OCI-LY1 (cell line): Measurements from ENCODE around the gene RNF151.
"Not testable (repeated sequence)": the region's sequence is repeated elsewhere in the genome, so short reads cannot be mapped to it uniquely, and the experiment has no call there.

Experiments
- H2AFZ ChIP-seq: fragments of 200-600 bp; sonication (generic), shearing (Covaris generic); 2 replicates; pipeline ENCODE4 v1.6.0; 2014; ENCODE audit warnings: antibody characterized with exemption, mild to moderate bottlenecking, low read length
- H3F3A ChIP-seq: fragments of 200-600 bp; sonication (generic), shearing (Covaris generic); 2 replicates; pipeline ENCODE4 v1.6.0; 2014; ENCODE audit warnings: mild to moderate bottlenecking, antibody characterized with exemption, low read length, moderate library complexity; ENCODE audit not compliant: insufficient read depth
- H3K27ac ChIP-seq: fragments of 200-600 bp; sonication (generic); 2 replicates; pipeline ENCODE4 v1.5.1; 2014; ENCODE audit warnings: low read length, mixed run types, mild to moderate bottlenecking, low read depth; ENCODE audit not compliant: poor library complexity, severe bottlenecking
- H3K27me3 ChIP-seq: fragments of 200-600 bp; sonication (generic); 2 replicates; pipeline ENCODE4 v1.6.0; 2014; ENCODE audit warnings: antibody characterized with exemption, mild to moderate bottlenecking, low read length, moderate library complexity; ENCODE audit not compliant: insufficient read depth
- H3K36me3 ChIP-seq: fragments of 200-600 bp; sonication (generic); 2 replicates; pipeline ENCODE4 v1.6.1; 2014; ENCODE audit warnings: mild to moderate bottlenecking, antibody characterized with exemption, low read length, moderate library complexity, mixed read lengths; ENCODE audit not compliant: insufficient read depth
- H3K4me1 ChIP-seq: fragments of 200-600 bp; sonication (generic); 2 replicates; pipeline ENCODE4 v1.5.1; 2014; ENCODE audit warnings: mild to moderate bottlenecking, low read length, moderate library complexity; ENCODE audit not compliant: insufficient read depth, severe bottlenecking
- H3K4me2 ChIP-seq: fragments of 200-600 bp; sonication (generic), shearing (Covaris generic); 2 replicates; pipeline ENCODE4 v1.6.1; 2014; ENCODE audit warnings: low read length
- H3K4me3 ChIP-seq: fragments of 200-600 bp; sonication (generic); 2 replicates; pipeline ENCODE4 v1.5.1; 2014; ENCODE audit warnings: low read length, low read depth, mild to moderate bottlenecking, mixed read lengths; ENCODE audit not compliant: poor library complexity, severe bottlenecking
- H3K79me2 ChIP-seq: fragments of 200-600 bp; shearing (Covaris generic); 2 replicates; pipeline ENCODE4 v1.6.1; 2016; ENCODE audit warnings: mixed run types, low read length, mixed read lengths; ENCODE audit not compliant: insufficient read depth
- H3K9ac ChIP-seq: fragments of 200-600 bp; sonication (generic), shearing (Covaris generic); 2 replicates; pipeline ENCODE4 v1.6.1; 2014; ENCODE audit warnings: mild to moderate bottlenecking, low read length, mixed read lengths
- H3K9me2 ChIP-seq: fragments of 200-600 bp; sonication (generic), shearing (Covaris generic); 2 replicates; pipeline ENCODE4 v1.6.1; 2014; ENCODE audit warnings: low read depth, mild to moderate bottlenecking, low read length, mixed read lengths
- H3K9me3 ChIP-seq: fragments of 200-600 bp; shearing (Covaris generic); 2 replicates; pipeline ENCODE4 v1.6.1; 2014; ENCODE audit warnings: low read length, mixed read lengths
- H4K20me1 ChIP-seq: fragments of 200-600 bp; sonication (generic), shearing (Covaris generic); 2 replicates; pipeline ENCODE4 v1.6.0; 2016; ENCODE audit warnings: mild to moderate bottlenecking, low read length; ENCODE audit not compliant: insufficient read depth
- EZH2 ChIP-seq: fragments of 200-600 bp; sonication (generic), shearing (Covaris generic); IDR thresholded peaks from 2 replicates; pipeline ENCODE4 v1.8.0; 2017; ENCODE audit warnings: borderline replicate concordance, mixed run types, mild to moderate bottlenecking, antibody characterized with exemption, low read length, moderate library complexity, mixed read lengths
- TF ChIP-seq, protein P1 (sequence below): fragments of 200-600 bp; sonication (generic), shearing (Covaris generic); IDR thresholded peaks from 2 replicates; pipeline ENCODE4 v1.5.1; 2017; ENCODE audit warnings: mild to moderate bottlenecking, antibody characterized with exemption, low read length, moderate library complexity, mixed read lengths

The RNF151 gene

DNA sequence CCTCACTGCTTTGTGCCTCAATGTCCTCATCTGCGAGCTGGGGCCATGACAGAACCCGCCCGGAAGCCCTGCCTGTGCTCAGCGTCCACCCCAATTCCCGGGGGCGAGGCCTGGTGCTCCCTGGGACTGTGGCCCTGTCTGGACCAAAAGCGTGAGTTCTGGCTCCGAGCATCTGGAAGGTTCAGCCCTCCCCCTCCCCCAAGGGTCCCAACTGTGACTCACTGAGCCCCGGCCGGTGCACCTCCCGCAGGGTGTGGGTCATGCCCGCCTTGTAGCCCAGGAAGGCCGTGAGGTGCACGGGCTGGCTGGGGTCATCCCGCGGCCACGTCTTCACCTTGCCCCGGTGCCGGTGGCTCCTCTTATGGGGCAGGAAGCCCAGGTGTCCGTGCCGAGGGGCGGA lies 12.9 kb upstream of the RNF151 start:
- Histone ChIP-seq H3K9ac (no peak overlapping the region), H3F3A (no peaks in the 10 kb centered on the region), H3K9me2 (no peaks in the 10 kb centered on the region), H3K9me3 (no peaks in the 10 kb centered on the region), H3K4me3 (no peak overlapping the region), H3K27me3 (peaks cover 12% of the 10 kb centered on the region), H3K27ac (no peak overlapping the region), H3K36me3 (no peaks in the 10 kb centered on the region), H3K4me1 (no peaks in the 10 kb centered on the region), H4K20me1 (no peaks in the 10 kb centered on the region), H3K79me2 (no peaks in the 10 kb centered on the region), H2AFZ (no peak overlapping the region), H3K4me2 (no peak overlapping the region)
- TF ChIP-seq, protein P1, sequence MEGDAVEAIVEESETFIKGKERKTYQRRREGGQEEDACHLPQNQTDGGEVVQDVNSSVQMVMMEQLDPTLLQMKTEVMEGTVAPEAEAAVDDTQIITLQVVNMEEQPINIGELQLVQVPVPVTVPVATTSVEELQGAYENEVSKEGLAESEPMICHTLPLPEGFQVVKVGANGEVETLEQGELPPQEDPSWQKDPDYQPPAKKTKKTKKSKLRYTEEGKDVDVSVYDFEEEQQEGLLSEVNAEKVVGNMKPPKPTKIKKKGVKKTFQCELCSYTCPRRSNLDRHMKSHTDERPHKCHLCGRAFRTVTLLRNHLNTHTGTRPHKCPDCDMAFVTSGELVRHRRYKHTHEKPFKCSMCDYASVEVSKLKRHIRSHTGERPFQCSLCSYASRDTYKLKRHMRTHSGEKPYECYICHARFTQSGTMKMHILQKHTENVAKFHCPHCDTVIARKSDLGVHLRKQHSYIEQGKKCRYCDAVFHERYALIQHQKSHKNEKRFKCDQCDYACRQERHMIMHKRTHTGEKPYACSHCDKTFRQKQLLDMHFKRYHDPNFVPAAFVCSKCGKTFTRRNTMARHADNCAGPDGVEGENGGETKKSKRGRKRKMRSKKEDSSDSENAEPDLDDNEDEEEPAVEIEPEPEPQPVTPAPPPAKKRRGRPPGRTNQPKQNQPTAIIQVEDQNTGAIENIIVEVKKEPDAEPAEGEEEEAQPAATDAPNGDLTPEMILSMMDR: no peak
- no peak for TF ChIP-seq EZH2

DNA sequence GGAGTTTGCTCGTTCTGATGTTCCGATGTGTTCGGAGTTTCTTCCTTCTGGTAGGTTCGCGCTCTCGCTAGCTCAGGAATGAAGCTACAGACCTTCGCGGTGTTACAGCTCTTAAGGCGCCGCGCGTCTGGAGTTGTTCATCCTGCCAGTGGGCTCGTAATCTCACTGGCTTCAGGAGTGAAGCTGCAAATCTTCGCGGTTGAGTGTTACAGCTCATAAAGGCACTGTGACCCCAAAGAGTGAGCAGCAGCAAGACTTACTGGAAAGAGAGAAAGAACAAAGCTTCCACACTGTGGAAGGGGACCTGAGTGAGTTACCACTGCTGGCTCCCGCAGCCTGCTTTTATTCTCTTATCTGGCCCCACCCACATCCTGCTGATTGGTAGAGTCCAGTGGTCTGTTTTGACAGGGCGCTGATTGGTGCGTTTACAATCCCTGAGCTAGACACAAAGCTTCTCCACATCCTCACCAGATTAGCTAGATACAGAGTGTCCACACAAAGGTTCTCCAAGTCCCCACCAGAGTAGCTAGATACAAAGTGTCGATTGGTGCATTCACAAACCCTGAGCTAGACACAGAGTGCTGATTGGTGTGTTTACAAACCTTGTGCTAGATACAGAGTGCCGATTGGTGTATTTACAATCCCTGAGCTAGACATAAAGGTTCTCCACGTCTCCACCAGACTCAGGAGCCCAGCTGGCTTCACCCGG lies 9.1 kb upstream of the RNF151 start:
- H3K4me1 ChIP-seq: peaks cover 27% of the 10 kb centered on the region
- peaks cover 16% of the 10 kb centered on the region for H3K36me3 ChIP-seq
- not testable (repeated sequence) for H4K20me1 ChIP-seq, H3K27me3 ChIP-seq, H3K9ac ChIP-seq, H3K27ac ChIP-seq, H3K4me2 ChIP-seq, H3K79me2 ChIP-seq, H3K9me3 ChIP-seq, H3K4me3 ChIP-seq, H3K9me2 ChIP-seq, H2AFZ ChIP-seq
- peaks cover 12% of the 10 kb centered on the region for H3F3A ChIP-seq

DNA sequence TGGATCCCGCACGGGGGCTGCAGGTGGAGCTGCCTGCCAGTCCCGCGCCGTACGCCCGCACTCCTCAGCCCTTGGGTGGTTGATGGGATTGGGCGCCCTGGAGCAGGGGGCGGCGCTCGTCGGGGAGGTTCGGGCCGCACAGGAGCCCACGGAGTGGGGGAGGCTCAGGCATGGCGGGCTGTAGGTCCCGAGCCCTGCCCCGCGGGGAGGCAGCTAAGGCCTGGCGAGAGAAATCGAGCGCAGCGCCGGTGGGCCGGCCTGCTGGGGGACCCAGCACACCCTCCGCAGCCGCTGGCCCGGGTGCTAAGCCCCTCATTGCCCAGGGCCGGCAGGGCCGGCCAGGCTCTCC lies 8.5 kb upstream of the RNF151 start:
- Histone ChIP-seq H3F3A (peaks cover 12% of the 10 kb centered on the region), H3K4me1 (peaks cover 33% of the 10 kb centered on the region), H3K36me3 (peaks cover 21% of the 10 kb centered on the region)
- H3K27me3 ChIP-seq, H3K9me2 ChIP-seq, H3K9ac ChIP-seq, H3K27ac ChIP-seq, H3K4me3 ChIP-seq, H3K9me3 ChIP-seq, H3K79me2 ChIP-seq, H3K4me2 ChIP-seq, H4K20me1 ChIP-seq, H2AFZ ChIP-seq: not testable (repeated sequence)

DNA sequence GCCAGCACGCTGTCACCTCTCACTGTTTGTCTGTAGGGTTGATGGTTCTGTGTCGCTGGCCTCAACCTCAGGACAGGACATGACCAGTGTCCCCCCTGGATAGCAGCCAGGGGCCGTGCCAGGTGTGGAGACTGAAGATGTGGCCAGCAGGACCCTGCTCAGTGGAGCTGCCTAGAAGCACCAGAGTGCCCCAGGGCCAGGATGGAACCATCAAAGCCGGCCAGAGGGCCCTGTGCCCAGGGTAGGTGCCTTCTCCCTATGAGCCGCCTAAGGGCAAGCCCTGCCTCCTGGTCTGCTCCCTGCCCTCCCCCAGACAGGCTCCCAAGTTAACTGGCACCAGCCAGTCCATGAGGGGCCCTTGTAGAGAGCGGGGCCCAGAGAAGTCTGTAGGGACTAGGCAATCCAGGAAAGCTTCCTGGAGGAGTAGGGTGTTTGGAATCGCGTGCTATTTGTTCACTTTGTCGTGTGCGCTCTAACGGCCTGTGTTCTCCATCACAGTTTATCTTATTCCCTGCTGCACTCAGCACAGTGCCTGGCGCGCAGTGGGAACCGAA lies 7.9 kb upstream of the RNF151 start:
- Histone ChIP-seq H3K4me1 (peaks cover 39% of the 10 kb centered on the region), H3F3A (peaks cover 15% of the 10 kb centered on the region), H3K9ac (peak overlapping the region; percentile 43; the same call in 1 of the 2 replicates), H2AFZ (no peak overlapping the region), H3K27me3 (no peaks in the 10 kb centered on the region; the same call in 1 of the 2 replicates), H3K9me2 (no peaks in the 10 kb centered on the region), H3K9me3 (no peaks in the 10 kb centered on the region), H3K4me3 (peak overlapping the region; percentile 90), H4K20me1 (no peaks in the 10 kb centered on the region), H3K4me2 (peak overlapping the region; percentile 55), H3K27ac (no peak overlapping the region), H3K79me2 (peaks cover 7% of the 10 kb centered on the region), H3K36me3 (peaks cover 28% of the 10 kb centered on the region)
- TF ChIP-seq, protein P1: no peak
- TF ChIP-seq EZH2: no peak
